ENCODE data around the gene RNF152. TPM values are rescaled to one million over a fixed set of nuclear protein-coding genes. Genes with fewer than 3 reads are reported as not detected.

RNF152 gene
- total RNA-seq, 4 donors from 2014 or later = 19.4 to 28.7 (median 21.8) TPM

DNA sequence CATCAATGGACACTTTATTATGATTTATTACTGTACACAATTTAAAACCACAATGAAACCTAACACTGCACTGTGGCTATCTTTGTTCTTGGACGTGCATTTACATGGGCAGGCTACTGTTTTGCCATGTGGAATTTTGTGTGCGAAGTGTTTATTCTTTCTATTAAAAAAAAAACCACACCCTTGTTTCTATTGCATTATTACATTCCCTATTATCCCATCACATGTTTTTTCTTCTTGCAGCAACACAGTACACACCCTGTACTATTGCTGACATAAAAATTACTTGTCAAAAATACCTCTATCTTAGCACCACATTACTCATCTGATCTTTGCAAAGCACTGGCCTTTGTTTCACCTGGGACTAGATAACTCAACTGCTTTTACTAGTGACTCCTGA is 1.5 kb downstream of the RNF152 start:
- Histone ChIP-seq H3K9me3 (no peaks in the 10 kb centered on the region), H3K36me3 (no peaks in the 10 kb centered on the region), H3K27ac (peak overlapping the region in 1 of 3 donors; percentile 88), H3K27me3 (no peaks in the 10 kb centered on the region), H3K4me1 (peaks cover 0 to 13% of the 10 kb centered on the region in 2 donors), H3K4me3 (replicated peaks in 1 of 3) (no peak overlapping the region)
- 80 to 89% methylated on average over 2 of the region's 2 CpGs for WGBS, 2 donors
- intact Hi-C loops (cut with DNase I) = loop anchor here (5.0 kb wide), 1 partner anchor 309 kb away; no protein-coding TSS in a partner anchor
- TF ChIP-seq, protein P1, sequence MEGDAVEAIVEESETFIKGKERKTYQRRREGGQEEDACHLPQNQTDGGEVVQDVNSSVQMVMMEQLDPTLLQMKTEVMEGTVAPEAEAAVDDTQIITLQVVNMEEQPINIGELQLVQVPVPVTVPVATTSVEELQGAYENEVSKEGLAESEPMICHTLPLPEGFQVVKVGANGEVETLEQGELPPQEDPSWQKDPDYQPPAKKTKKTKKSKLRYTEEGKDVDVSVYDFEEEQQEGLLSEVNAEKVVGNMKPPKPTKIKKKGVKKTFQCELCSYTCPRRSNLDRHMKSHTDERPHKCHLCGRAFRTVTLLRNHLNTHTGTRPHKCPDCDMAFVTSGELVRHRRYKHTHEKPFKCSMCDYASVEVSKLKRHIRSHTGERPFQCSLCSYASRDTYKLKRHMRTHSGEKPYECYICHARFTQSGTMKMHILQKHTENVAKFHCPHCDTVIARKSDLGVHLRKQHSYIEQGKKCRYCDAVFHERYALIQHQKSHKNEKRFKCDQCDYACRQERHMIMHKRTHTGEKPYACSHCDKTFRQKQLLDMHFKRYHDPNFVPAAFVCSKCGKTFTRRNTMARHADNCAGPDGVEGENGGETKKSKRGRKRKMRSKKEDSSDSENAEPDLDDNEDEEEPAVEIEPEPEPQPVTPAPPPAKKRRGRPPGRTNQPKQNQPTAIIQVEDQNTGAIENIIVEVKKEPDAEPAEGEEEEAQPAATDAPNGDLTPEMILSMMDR (IDR thresholded peaks at IDR 0.05) = no peak
- no peak for TF ChIP-seq POLR2A (IDR thresholded peaks at IDR 0.05)
- no peak for DNase-seq

DNA sequence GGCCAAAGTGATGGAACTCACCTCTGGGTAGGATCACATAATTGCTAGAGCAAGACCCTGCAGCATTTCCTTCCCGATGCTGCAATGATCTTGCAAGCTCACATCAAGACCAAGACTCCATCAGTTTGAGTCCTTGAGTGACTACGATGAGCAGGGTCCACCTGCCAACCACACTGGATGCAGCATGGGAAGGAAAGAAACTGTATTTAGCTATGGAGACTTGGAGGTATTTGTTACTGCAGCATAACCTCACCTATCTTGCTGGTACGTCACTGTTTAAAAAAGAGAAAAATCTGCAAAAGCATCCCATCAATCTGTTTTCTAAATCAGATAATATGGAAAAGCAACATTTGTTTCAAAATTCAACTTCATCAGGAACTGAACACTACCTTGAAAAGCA is 2.5 kb downstream of the RNF152 start:
- Histone ChIP-seq H3K27ac (no peak overlapping the region), H3K4me1 (peaks cover 0 to 13% of the 10 kb centered on the region in 2 donors), H3K27me3 (no peaks in the 10 kb centered on the region), H3K9me3 (no peaks in the 10 kb centered on the region), H3K4me3 (replicated peaks in 1 of 3) (no peak overlapping the region), H3K36me3 (no peaks in the 10 kb centered on the region)
- 91 to 94% methylated on average over 3 of the region's 3 CpGs for WGBS, 2 donors
- intact Hi-C loops (cut with DNase I) = loop anchor here (5.0 kb wide), 1 partner anchor 308 kb away; no protein-coding TSS in a partner anchor
- no peak for DNase-seq
- TF ChIP-seq, protein P1 (IDR thresholded peaks at IDR 0.05) = no peak
- no peak for TF ChIP-seq POLR2A (IDR thresholded peaks at IDR 0.05)

DNA sequence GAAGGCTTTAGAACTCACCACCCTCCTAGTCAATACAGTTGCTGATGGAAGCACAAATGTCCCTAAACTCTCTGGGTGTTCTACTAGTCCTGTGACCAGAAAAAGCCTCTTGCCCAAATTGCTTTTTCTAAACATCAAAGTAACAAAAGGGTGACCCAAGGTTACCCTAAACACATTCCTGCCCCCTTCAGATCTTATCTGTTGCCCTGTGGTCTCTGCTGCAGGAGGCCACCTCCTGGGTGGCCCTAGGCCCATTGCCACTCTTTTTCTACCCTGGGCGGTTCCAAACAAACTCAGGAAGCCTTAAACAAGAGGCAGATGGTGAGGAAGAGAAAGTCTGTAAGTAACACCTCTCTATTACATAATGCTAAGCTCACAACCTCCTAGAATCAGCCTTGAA is 3.3 kb downstream of the RNF152 start:
- DNase-seq = no peak
- H3K36me3 ChIP-seq = no peaks in the 10 kb centered on the region
- no peaks in the 10 kb centered on the region for H3K27me3 ChIP-seq
- 81 to 82% methylated on average over 1 of the region's 1 CpG for WGBS, 2 donors
- peaks cover 0 to 7% of the 10 kb centered on the region in 2 donors for H3K4me1 ChIP-seq
- H3K9me3 ChIP-seq = no peaks in the 10 kb centered on the region
- TF ChIP-seq POLR2A (IDR thresholded peaks at IDR 0.05) = no peak
- TF ChIP-seq, protein P1 (IDR thresholded peaks at IDR 0.05) = no peak
- intact Hi-C loops (cut with DNase I) = no loop called here
- H3K4me3 ChIP-seq (replicated peaks in 1 of 3) = no peak overlapping the region
- no peak overlapping the region for H3K27ac ChIP-seq

DNA sequence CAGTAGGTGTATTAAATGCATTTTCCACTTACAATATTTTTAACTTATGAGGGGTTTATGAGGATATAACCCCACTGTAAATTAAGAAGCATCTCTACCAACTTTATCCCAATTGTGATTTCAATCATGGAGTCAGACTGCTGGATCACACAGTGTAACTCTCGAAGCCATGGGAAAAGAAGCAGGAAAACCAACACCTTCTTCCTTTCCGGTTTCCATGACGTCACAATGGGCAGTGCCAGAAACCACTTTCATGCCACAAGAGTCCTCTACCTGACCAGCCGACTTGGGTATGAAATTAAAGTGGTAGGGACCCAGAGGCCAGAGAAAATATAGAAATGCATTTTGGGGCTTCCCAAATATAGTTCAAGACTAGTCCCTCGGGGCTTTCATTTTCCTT is 4.2 kb downstream of the RNF152 start:
- no peaks in the 10 kb centered on the region for H3K9me3 ChIP-seq
- H3K36me3 ChIP-seq = no peaks in the 10 kb centered on the region
- peaks cover 0 to 7% of the 10 kb centered on the region in 2 donors for H3K4me1 ChIP-seq
- no peak overlapping the region for H3K4me3 ChIP-seq (replicated peaks in 1 of 3)
- DNase-seq = peak in 1 of 2 donors; percentile 3
- peak overlapping the region in 1 of 3 donors; percentile 0 for H3K27ac ChIP-seq
- 68 to 77% methylated on average over 5 of the region's 5 CpGs for WGBS, 2 donors
- TF ChIP-seq POLR2A (IDR thresholded peaks at IDR 0.05) = no peak
- TF ChIP-seq, protein P1 (IDR thresholded peaks at IDR 0.05) = no peak
- intact Hi-C loops (cut with DNase I) = no loop called here
- H3K27me3 ChIP-seq = no peaks in the 10 kb centered on the region

DNA sequence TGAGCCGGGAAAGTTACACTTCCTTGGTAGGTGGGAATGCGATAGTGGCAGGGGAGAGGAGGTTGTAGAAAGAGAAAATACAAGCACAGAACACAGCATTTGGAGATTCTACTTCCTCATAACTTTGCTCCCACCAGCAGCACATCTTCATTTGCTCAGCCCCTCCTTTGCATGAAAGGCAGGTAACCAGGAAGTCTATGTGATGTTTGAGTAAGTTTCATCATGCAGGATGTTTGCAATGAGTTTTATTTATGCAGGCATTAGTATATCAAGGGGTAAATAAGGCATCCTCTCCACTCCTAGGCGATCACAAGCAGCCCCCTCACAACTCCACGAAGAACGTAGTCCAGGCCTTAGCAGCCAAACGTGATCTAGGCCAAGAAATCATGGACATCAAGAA is 5.0 kb downstream of the RNF152 start:
- H3K36me3 ChIP-seq = no peaks in the 10 kb centered on the region
- 83 to 89% methylated on average over 6 of the region's 6 CpGs for WGBS, 2 donors

More for the DNA sequence above, 5.0 kb downstream of the RNF152 start:
- Histone ChIP-seq H3K27ac (no peak overlapping the region), H3K9me3 (no peaks in the 10 kb centered on the region), H3K4me3 (replicated peaks in 1 of 3) (no peak overlapping the region), H3K27me3 (no peaks in the 10 kb centered on the region), H3K4me1 (peaks cover 0 to 4% of the 10 kb centered on the region in 2 donors)
- DNase-seq = no peak
- intact Hi-C loops (cut with DNase I) = no loop called here
- no peak for TF ChIP-seq POLR2A (IDR thresholded peaks at IDR 0.05)
- TF ChIP-seq, protein P1 (IDR thresholded peaks at IDR 0.05) = no peak

All from thyroid gland (tissue), 4 donors.